Progenitor cell of endocrine pancreas (in vitro differentiated cells): ENCODE data around the gene FRMPD4. TPM values are rescaled to one million over a fixed set of nuclear protein-coding genes. Genes with fewer than 3 reads are reported as not detected.

ENCODE experiments used
- DNase-seq: peaks from one replicate; pipeline ENCODE4 v3.0.0; 2021; ENCODE audit warnings: low spot score; ENCODE audit not compliant: unreplicated experiment
- H3K27ac Mint-ChIP-seq: 2 replicates; pipeline ENCODE4 v1.8.0; 2021; ENCODE audit warnings: mild to moderate bottlenecking, moderate library complexity, mixed read lengths
- H3K27me3 Mint-ChIP-seq: 2 replicates; pipeline ENCODE4 v1.8.0; 2021; ENCODE audit warnings: mixed read lengths
- H3K36me3 Mint-ChIP-seq: 2 replicates; pipeline ENCODE4 v1.8.0; 2022; ENCODE audit warnings: mixed read lengths; ENCODE audit not compliant: insufficient read depth
- H3K4me1 Mint-ChIP-seq: 2 replicates; pipeline ENCODE4 v1.8.0; 2021; ENCODE audit warnings: low read depth, mixed read lengths
- H3K4me3 Mint-ChIP-seq: 2 replicates; pipeline ENCODE4 v1.8.0; 2021; ENCODE audit warnings: low read depth, mild to moderate bottlenecking, moderate library complexity, mixed read lengths
- H3K9me3 Mint-ChIP-seq: 2 replicates; pipeline ENCODE4 v1.8.0; 2021; ENCODE audit warnings: low read depth, mixed read lengths
- total RNA-seq: library from RNA; stranded (reverse); gene quantifications from 2 replicates; pipeline ENCODE4 v1.2.1, GENCODE V29; 2021
- TF ChIP-seq, protein P1 (sequence below): fragments of 200-600 bp; sonication (generic); IDR thresholded peaks from one replicate; pipeline ENCODE4 v1.5.0; 2021; ENCODE audit warnings: antibody characterized with exemption, mild to moderate bottlenecking; ENCODE audit not compliant: unreplicated experiment

FRMPD4 gene
- total RNA-seq, 1 donor from 2014 or later, result 0.10 TPM

DNA sequence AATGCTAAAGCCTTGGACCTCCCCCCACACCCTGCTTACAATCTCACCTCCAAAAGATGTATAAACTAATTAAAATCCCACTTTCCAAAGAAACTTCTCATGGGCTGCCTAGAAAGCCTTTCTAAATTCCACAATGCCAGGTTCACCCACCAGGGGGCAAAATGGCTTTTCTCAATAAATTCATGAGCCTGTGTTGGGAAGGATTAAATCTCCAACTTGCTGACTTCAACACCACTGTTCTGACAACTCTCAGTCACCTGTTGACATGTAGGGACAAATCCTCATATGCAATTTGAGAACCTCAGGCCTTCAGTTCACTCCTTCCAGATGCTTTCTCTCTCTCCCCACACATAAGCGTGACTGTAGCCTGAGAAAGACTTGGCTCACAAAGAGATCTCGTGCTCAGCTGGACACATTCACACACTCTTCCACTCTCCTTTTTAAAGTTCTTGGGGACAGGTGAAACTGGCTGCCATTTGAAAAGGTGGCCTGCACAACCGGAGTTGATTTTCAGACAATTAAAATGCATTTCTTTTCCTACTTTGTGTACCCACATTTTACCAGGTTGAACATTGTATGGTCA, 564.3 kb downstream of the FRMPD4 start:
- peaks cover 17% of the 10 kb centered on the region for H3K9me3 Mint-ChIP-seq
- no peak overlapping the region for H3K27ac Mint-ChIP-seq
- no peak overlapping the region for H3K4me3 Mint-ChIP-seq
- H3K36me3 Mint-ChIP-seq, result no peaks in the 10 kb centered on the region
- peaks cover 6% of the 10 kb centered on the region for H3K27me3 Mint-ChIP-seq
- peaks cover 1% of the 10 kb centered on the region for H3K4me1 Mint-ChIP-seq
- no peak for DNase-seq
- TF ChIP-seq, protein P1, sequence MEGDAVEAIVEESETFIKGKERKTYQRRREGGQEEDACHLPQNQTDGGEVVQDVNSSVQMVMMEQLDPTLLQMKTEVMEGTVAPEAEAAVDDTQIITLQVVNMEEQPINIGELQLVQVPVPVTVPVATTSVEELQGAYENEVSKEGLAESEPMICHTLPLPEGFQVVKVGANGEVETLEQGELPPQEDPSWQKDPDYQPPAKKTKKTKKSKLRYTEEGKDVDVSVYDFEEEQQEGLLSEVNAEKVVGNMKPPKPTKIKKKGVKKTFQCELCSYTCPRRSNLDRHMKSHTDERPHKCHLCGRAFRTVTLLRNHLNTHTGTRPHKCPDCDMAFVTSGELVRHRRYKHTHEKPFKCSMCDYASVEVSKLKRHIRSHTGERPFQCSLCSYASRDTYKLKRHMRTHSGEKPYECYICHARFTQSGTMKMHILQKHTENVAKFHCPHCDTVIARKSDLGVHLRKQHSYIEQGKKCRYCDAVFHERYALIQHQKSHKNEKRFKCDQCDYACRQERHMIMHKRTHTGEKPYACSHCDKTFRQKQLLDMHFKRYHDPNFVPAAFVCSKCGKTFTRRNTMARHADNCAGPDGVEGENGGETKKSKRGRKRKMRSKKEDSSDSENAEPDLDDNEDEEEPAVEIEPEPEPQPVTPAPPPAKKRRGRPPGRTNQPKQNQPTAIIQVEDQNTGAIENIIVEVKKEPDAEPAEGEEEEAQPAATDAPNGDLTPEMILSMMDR, result peak; percentile 49

DNA sequence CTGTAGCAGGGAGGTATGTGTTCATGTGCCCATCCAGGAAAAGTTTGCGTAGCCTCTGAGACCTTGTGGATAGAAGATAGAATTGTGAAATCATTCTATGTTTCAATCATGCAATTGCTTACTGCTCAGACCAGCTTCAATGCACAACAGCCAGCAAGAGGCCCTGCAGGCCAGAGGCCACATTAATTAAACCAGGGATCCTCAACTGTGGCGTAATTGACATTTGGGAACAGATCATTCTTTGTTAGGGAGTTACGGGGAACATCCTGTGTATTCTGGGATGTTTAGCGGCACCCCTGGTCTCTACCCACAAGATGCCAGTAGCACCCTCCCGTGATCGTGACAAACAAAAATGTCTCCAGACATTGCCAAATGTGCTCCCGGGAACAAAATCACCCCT, 566.4 kb downstream of the FRMPD4 start:
- Mint-ChIP-seq H3K27ac (no peak overlapping the region), H3K4me1 (peaks cover 1% of the 10 kb centered on the region), H3K27me3 (peaks cover 6% of the 10 kb centered on the region), H3K4me3 (no peak overlapping the region), H3K9me3 (peaks cover 17% of the 10 kb centered on the region), H3K36me3 (no peaks in the 10 kb centered on the region)
- no peak for DNase-seq
- TF ChIP-seq, protein P1, result no peak

DNA sequence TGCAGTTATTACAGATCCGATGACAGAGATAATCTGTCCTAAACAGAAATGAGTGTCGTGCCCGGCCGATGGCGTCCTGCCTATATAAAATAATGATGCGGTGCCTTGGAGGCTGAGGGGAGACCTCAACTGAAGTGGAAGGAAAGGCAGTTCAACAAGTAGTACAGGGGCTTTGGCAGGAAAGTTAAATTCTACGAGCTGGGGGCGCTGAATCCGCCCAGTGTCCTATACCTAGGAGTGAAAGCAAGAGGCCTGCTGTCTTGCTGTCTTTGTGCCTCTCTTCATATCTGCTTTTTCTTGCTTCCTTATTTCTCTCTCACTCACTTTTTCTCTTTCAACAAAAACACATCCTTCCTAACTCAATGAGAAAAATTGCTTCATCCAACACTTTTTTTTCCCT, 570.8 kb downstream of the FRMPD4 start:
- H3K4me3 Mint-ChIP-seq, result no peak overlapping the region
- no peak for DNase-seq
- H3K27me3 Mint-ChIP-seq, result no peaks in the 10 kb centered on the region

DNA sequence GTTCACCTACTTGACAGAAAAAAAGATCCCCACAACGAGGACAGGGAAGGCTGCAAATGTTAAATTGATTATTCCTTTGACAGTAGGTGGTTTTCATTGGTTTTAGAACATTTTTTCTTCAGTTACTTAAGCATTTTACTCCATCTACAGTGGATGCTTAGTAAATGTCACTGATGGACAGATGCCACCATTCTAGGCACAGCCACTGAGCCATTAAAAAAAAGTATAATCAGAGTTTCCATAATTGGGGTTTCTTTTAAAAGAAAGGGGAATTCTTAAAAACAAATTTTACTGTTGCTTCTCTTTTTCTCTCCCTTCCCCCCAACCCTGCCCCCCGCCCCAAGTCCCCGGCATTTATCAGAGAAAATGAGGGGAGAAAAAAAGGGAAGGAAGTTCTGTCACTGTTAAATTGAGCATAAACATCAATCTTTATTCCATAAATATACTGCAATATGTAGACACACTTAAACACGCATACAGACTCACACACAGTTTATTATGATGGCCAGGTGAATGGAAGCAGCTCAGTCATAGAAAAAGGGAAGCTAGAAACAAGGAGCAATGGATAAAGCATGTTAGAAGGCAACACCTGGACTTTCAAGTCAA, 573.3 kb downstream of the FRMPD4 start:
- Mint-ChIP-seq H3K9me3 (peaks cover 20% of the 10 kb centered on the region), H3K4me1 (no peaks in the 10 kb centered on the region), H3K4me3 (no peak overlapping the region), H3K27ac (no peak overlapping the region), H3K36me3 (no peaks in the 10 kb centered on the region), H3K27me3 (no peaks in the 10 kb centered on the region)
- DNase-seq, result no peak
- TF ChIP-seq, protein P1, result no peak

More for the DNA sequence above, 570.8 kb downstream of the FRMPD4 start:
- Mint-ChIP-seq H3K9me3 (peaks cover 21% of the 10 kb centered on the region), H3K27ac (no peak overlapping the region), H3K36me3 (no peaks in the 10 kb centered on the region), H3K4me1 (no peaks in the 10 kb centered on the region)
- TF ChIP-seq, protein P1, result peak; percentile 43

DNA sequence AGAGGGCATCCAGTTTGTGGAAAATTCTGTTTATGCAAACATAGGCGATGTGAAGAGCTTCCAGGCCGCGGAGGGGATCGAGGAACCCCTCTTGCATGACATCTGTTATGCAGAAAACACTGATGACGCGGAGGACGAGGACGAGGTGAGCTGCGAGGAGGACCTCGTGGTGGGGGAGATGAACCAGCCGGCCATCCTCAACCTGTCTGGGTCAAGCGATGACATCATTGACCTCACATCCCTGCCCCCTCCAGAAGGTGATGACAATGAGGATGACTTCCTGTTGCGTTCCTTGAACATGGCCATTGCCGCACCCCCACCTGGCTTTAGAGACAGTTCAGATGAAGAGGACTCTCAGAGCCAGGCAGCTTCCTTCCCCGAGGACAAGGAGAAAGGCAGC, 578.3 kb downstream of the FRMPD4 start:
- H3K4me1 Mint-ChIP-seq, result no peaks in the 10 kb centered on the region

More for the DNA sequence above, 578.3 kb downstream of the FRMPD4 start:
- no peak for DNase-seq
- peak overlapping the region; percentile 71 for H3K27ac Mint-ChIP-seq
- peaks cover 7% of the 10 kb centered on the region for H3K27me3 Mint-ChIP-seq
- TF ChIP-seq, protein P1, result no peak
- no peaks in the 10 kb centered on the region for H3K36me3 Mint-ChIP-seq
- no peak overlapping the region for H3K4me3 Mint-ChIP-seq
- H3K9me3 Mint-ChIP-seq, result peaks cover 29% of the 10 kb centered on the region
